Measurements from ENCODE around the gene ABHD17B. TPM values are rescaled to one million over a fixed set of nuclear protein-coding genes. Genes with fewer than 3 reads are reported as not detected.
"Not testable (repeated sequence)": the region's sequence is repeated elsewhere in the genome, so short reads cannot be mapped to it uniquely, and the experiment has no call there.

ABHD17B gene
- total RNA-seq = 10 to 100 TPM; 27.0 to 35.7 TPM

DNA sequence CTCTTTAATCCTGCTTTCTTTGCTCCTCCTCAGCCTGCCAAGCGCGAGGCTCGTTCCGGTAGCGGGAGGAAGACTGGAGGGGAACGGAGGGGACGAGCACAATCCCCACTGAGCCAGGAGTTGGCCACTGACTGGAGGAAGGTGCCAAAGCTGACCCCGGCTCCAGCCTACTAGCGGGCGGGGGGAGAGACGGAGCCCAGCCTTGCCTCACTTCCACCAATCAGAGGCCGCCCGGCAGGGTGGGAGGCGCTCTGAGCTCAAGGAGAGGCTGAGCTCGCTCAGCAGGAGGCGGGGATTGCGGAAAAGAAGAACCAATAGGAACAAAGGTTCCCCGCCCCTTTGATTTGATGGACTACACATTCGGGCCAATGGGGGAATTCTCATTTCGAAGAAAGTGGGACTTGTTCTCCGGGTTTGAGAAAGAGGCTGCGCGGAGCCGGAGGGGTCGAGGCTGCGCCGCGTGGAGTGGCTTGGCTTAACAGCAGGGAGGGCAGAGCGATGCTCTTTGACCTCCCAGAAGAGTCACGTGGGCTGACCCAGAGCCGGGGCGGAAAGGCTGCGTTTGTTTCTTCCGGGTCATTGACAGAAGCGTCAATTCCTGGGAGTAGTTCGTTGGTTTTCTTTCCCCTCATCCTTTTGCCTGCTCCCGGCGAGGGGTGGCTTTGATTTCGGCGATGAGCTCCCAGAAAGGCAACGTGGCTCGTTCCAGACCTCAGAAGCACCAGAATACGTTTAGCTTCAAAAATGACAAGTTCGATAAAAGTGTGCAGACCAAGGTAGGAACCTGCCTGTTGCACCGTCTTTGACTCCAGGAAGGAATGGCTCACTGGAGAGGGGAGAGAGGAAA is at the start of gene ABHD17B, which contains the start of gene C9orf85:
TSS of gene ABHD17B (minus strand) at position 133 of the 847 bp plus-strand sequence. CDS start 36,113 bp downstream, outside the sequence.
TSS of gene C9orf85 (plus strand) at position 579 of the 847 bp plus-strand sequence. CDS start at position 675, 96 bp downstream.
- Mint-ChIP-seq H3K27ac (peak within 1 kb of the TSS; percentile 99), H3K27me3 (no peaks in the 10 kb centered on the region), H3K4me1 (peaks cover 66% of the 10 kb centered on the region), H3K9me3 (ENCODE audit: low read depth) (no peaks in the 10 kb centered on the region), H3K36me3 (peaks cover 9% of the 10 kb centered on the region), H3K4me3 (peak within 1 kb of the TSS; percentile 95)
- peak; percentile 95 for ATAC-seq
- DNase-seq = peak; percentile 99
- CTCF ChIA-PET = interaction anchor here (0.6 to 1.9 kb wide), 8 partner anchors 13 to 128 kb away, joined by 3 to 11 read pairs (median 4); no protein-coding TSS in a partner anchor

DNA sequence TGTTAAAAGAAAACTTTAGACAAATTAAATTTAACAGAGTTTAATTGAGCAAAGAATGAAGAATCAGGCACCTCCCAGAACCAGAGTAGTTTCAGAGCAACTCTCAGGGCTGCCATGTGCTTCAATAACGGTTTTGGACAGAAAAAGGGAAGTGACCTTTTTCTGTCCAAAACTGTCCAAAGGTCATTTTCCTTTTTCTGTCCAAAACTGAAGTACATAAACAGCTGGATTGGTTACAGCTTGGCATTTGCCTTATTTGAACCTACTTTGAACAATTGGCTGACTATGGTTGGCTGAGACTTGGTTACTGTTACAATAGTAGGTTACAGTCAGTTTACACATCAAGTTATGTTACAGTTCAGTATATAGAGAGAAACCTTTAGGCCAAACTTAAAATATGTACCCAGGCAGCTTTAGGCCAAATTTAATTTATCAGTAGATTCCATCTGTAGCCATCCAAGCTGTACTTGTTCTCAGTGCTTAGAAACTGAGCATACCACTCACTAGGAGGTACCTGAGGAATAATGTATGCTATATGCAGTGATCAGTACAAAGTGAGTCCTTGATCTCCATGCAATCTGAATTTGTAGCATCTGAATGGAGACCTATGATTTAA is 44.4 kb upstream of the ABHD17B start:
- H3K9me3 Mint-ChIP-seq (ENCODE audit: low read depth) = no peaks in the 10 kb centered on the region
- CTCF ChIA-PET = no interaction called here
- no peak overlapping the region for H3K27ac Mint-ChIP-seq
- DNase-seq (no peak), ATAC-seq (no peak)
- H3K36me3 Mint-ChIP-seq = peaks cover 3% of the 10 kb centered on the region
- no peak overlapping the region for H3K4me3 Mint-ChIP-seq
- H3K27me3 Mint-ChIP-seq = no peaks in the 10 kb centered on the region
- H3K4me1 Mint-ChIP-seq = peaks cover 11% of the 10 kb centered on the region

DNA sequence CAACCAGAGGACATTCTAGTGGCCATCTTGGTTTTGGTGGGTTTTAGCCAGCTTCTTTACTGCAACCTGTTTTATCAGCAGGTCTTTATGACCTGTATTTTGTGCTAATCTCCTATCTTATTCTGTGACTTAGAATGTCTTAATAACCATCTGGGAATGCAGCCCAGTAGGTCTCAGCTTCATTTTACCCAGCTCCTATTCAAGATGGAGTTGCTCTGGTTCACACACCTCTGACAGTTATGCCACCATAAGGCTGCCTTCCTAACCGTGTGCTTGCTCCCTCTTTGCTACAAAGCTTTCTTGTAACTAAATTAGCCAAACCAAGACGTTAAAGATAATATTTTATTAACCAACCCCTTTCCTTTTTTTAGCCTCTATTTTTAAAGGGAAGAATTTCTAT is 43.7 kb upstream of the ABHD17B start:
- H3K4me3 Mint-ChIP-seq; H3K27ac Mint-ChIP-seq; H3K9me3 Mint-ChIP-seq (ENCODE audit: low read depth); H3K36me3 Mint-ChIP-seq; CTCF ChIA-PET; DNase-seq; H3K27me3 Mint-ChIP-seq; ATAC-seq: not testable (repeated sequence)
- H3K4me1 Mint-ChIP-seq = peaks cover 11% of the 10 kb centered on the region

DNA sequence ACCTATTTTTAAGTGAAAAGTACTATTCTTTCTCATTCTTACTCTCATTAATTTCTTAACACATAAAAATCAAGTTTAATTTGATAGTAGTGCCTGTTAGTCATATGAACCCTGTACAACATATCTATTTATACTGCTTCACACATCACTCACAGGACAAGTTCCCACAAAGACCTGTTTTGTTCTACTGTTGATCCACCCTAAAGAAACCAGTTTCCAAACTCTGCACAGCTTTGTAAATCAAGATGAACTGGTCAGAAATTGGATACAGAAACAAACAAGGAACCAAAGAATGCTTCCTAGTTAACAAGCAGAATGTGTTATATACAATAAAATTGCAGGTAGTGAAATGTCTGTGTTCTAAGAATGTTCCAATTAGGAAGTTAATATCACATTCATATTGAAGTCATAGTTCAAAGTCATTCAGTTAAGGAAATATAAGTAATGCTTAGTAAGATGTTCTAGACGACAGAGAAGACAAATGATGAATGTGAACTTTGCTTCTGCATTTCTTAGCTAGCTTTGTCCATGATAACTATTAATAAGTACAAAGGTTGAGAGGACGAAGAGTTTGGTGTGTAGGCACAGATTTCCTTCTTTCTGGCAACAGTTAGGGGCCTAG is 33.9 kb upstream of the ABHD17B start:
- ATAC-seq = no peak
- Mint-ChIP-seq H3K27ac (no peak overlapping the region), H3K4me3 (no peak overlapping the region), H3K36me3 (peaks cover 18% of the 10 kb centered on the region), H3K4me1 (peaks cover 5% of the 10 kb centered on the region), H3K9me3 (ENCODE audit: low read depth) (no peaks in the 10 kb centered on the region), H3K27me3 (no peaks in the 10 kb centered on the region)
- CTCF ChIA-PET = no interaction called here
- DNase-seq = no peak

DNA sequence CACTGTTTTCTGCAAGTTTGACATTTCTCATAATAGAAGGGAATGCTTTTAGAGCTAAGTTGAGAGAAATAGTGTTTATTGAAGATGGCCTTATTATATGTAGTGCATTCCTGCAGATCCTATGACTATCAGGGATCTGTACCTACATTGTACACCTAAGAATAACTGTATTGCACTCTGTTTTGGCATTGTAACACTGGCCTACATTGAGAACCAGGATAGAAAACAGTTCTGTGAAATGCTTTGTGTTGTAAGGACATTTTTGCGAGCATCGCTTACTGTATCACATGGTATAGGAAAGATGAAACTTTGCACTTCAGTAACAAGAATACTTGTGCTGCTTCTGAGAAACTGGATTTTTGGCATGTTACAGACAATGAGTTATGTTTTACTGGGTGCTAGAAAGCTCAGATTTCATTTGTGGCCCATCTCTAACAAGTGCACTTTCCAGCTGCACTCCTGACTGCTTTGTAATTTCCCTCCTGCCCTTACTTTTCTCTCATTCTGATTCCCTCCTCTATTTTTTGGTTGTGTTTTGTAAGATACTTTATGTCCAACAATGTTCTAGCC is 31.1 kb upstream of the ABHD17B start:
- CTCF ChIA-PET = no interaction called here
- Mint-ChIP-seq H3K36me3 (peaks cover 3% of the 10 kb centered on the region), H3K27ac (no peak overlapping the region)

DNA sequence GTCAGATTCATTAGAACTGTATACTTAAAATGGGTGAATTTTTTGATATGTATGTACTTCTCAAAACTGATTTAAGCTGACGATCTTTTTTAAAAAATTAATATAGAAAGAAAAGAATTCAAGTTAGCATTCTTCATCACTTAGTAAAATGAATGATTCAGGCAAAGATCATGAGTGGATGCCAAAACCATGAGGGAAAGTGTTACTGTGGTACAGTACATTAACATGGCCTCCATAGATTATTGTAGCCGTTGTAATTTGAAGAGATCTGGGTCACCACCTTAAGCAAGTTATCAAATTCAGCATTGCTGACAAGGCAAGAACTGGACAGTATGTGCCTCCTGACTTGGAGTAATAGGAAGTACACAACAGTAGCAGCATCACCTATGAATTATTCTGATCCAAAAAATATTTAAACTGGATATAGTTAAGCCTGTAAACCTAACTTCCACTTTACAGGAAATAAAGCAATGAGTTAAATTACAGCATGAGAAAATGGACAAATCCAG is 30.1 kb upstream of the ABHD17B start:
- peaks cover 7% of the 10 kb centered on the region for H3K4me1 Mint-ChIP-seq
- H3K4me3 Mint-ChIP-seq = no peak overlapping the region
- DNase-seq (no peak), ATAC-seq (no peak)
- no peak overlapping the region for H3K27ac Mint-ChIP-seq
- no peaks in the 10 kb centered on the region for H3K36me3 Mint-ChIP-seq
- CTCF ChIA-PET = no interaction called here
- no peaks in the 10 kb centered on the region for H3K27me3 Mint-ChIP-seq
- H3K9me3 Mint-ChIP-seq (ENCODE audit: low read depth) = no peaks in the 10 kb centered on the region

More for the DNA sequence above, 31.1 kb upstream of the ABHD17B start:
- H3K27me3 Mint-ChIP-seq = no peaks in the 10 kb centered on the region
- H3K9me3 Mint-ChIP-seq (ENCODE audit: low read depth) = no peaks in the 10 kb centered on the region
- DNase-seq = no peak
- no peak for ATAC-seq
- peaks cover 7% of the 10 kb centered on the region for H3K4me1 Mint-ChIP-seq
- no peak overlapping the region for H3K4me3 Mint-ChIP-seq

DNA sequence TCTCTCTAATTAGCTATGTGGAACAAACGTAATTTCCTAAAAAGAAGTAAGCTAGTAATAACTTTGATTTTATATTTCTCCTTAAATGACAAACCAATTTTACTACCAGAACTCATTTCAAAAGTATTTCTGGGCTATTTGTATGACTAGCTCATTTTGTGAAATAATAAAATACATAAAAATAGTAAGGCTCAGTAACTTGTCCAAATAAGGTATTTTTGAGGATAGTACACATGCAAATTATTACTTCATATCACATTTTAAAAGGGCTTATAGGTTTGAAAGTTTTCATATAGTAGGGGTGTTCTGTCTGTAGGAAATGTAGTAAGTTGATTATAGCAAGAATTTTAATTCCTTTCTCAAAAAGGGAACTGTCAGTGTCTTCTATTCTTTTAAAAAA is 26.9 kb upstream of the ABHD17B start:
- Mint-ChIP-seq H3K27me3 (no peaks in the 10 kb centered on the region), H3K4me3 (no peak overlapping the region)

DNA sequence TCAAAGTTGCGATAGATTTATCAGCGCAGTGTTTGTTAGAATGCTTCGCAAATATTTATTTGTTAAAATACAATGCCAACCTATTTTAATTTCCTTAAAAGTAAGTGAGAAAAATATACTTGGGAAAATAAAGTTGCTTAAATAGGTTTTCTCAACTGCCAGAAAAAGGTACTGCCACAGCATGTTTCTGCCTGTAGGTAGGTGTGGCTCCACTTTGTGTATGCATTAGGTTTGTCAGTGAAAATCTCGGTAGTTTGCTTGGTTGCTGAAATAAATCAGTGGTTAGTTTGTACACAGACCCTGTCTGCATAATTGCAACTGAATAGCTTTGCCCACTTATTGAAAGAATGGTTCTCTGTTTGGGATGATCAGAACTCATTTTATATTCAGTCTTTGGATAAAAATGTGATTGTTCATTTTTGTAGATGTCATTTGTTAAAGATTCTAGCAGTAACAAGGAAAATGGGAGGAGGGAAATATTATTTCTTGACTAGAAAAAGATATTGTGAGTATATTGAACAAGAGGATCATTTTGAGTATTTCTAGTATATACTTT is 26.2 kb upstream of the ABHD17B start:
- ATAC-seq = no peak

More for the DNA sequence above, 26.9 kb upstream of the ABHD17B start:
- H3K36me3 Mint-ChIP-seq = peaks cover under 1% of the 10 kb centered on the region
- no peak overlapping the region for H3K27ac Mint-ChIP-seq
- ATAC-seq = no peak
- DNase-seq = no peak
- no peaks in the 10 kb centered on the region for H3K9me3 Mint-ChIP-seq (ENCODE audit: low read depth)
- peaks cover 7% of the 10 kb centered on the region for H3K4me1 Mint-ChIP-seq
- CTCF ChIA-PET = interaction anchor here (1.5 to 1.6 kb wide), 3 partner anchors 12 to 30 kb away, joined by 3 to 4 read pairs (median 3); no protein-coding TSS in a partner anchor

DNA sequence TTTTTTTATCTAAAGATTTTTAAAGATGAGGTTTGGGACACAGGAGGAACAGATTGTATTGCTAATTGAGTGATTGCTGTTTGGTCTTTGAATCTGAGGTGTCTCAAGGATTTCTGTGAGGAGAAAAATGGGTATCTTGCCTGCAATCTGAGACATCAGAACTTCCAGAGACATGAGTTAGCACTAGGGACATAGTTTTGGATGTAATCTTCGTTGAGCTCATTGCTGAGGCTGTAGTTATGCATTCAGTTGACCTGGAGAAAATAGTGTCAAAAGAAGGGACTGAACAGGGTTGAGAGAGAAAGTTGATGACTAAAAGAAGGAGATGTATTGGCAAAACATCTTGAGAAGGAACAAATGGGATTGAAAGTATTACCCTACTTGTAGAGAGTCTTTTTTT is 25.1 kb upstream of the ABHD17B start:
- no peak overlapping the region for H3K4me3 Mint-ChIP-seq
- H3K4me1 Mint-ChIP-seq = peaks cover 3% of the 10 kb centered on the region
- CTCF ChIA-PET = interaction anchor here (0.8 kb wide), 1 partner anchor 12 kb away, joined by 3 read pairs; no protein-coding TSS in a partner anchor
- no peaks in the 10 kb centered on the region for H3K27me3 Mint-ChIP-seq
- H3K9me3 Mint-ChIP-seq (ENCODE audit: low read depth) = no peaks in the 10 kb centered on the region
- peaks cover 10% of the 10 kb centered on the region for H3K36me3 Mint-ChIP-seq
- H3K27ac Mint-ChIP-seq = no peak overlapping the region
- ATAC-seq (no peak), DNase-seq (no peak)

More for the DNA sequence above, 26.2 kb upstream of the ABHD17B start:
- H3K27me3 Mint-ChIP-seq = no peaks in the 10 kb centered on the region
- CTCF ChIA-PET = interaction anchor here (1.5 to 1.6 kb wide), 3 partner anchors 12 to 31 kb away, joined by 3 to 4 read pairs (median 3); no protein-coding TSS in a partner anchor
- H3K36me3 Mint-ChIP-seq = peaks cover 4% of the 10 kb centered on the region
- H3K9me3 Mint-ChIP-seq (ENCODE audit: low read depth) = no peaks in the 10 kb centered on the region
- no peak overlapping the region for H3K27ac Mint-ChIP-seq
- peaks cover 7% of the 10 kb centered on the region for H3K4me1 Mint-ChIP-seq
- no peak overlapping the region for H3K4me3 Mint-ChIP-seq
- no peak for DNase-seq

DNA sequence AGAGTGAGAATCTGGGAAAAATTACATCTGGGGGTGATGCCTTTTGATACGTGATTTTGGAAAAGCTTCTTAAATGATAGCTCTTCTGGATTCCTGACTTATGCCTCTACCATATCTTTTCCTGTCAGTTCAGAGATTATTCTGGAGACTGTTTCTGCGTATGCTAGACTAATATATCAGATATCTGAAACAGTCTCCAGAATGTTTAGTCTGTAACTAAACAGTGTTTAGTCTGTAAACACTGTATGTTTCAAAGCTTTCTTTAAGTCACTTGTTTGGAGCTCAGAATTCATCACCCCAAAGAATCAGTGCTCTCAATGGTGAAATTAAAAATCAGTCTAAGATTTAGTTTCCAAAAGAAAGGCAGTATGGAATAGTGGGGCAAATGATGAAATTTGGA is 20.2 kb upstream of the ABHD17B start:
- CTCF ChIA-PET = no interaction called here
- Mint-ChIP-seq H3K4me1 (no peaks in the 10 kb centered on the region), H3K27me3 (no peaks in the 10 kb centered on the region), H3K36me3 (peaks cover 19% of the 10 kb centered on the region), H3K4me3 (no peak overlapping the region), H3K27ac (no peak overlapping the region), H3K9me3 (ENCODE audit: low read depth) (no peaks in the 10 kb centered on the region)
- ATAC-seq (no peak), DNase-seq (no peak)

DNA sequence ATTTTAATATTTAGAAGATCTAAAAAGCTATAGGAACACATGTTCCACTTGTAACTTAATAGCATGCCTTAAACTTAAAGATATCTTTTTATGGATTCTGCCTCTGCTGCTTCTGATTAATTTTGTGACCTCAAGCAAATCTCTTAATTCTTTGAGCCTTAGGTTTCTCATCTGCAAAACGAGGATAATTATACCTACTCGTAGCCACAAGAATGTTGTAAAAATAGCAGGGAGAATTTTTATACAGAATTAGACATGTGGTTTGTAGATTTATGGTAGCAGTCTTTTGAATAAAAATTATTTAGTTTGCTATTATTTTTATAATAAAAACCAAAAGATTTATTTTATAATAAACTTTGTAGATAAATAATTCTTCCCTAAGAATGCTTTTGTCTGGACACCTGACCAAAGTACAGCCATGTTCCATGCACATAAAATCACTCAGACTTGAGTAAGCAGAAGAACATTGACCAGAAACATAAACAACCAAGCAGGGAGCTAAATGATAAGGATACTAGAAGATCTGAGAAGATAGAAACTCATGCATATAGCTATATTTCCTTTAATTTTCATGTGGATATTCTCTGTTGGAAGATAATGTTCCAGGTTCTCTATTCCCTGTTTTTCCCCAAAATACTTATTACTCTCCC is 18.9 kb upstream of the ABHD17B start:
- no peak overlapping the region for H3K27ac Mint-ChIP-seq
- DNase-seq = no peak
- no peaks in the 10 kb centered on the region for H3K9me3 Mint-ChIP-seq (ENCODE audit: low read depth)
- no peaks in the 10 kb centered on the region for H3K4me1 Mint-ChIP-seq
- no peaks in the 10 kb centered on the region for H3K27me3 Mint-ChIP-seq
- H3K4me3 Mint-ChIP-seq = no peak overlapping the region
- ATAC-seq = no peak
- H3K36me3 Mint-ChIP-seq = peaks cover 22% of the 10 kb centered on the region
- CTCF ChIA-PET = interaction anchor here (1.0 kb wide), 1 partner anchor 95 kb away, joined by 3 read pairs; no protein-coding TSS in a partner anchor

DNA sequence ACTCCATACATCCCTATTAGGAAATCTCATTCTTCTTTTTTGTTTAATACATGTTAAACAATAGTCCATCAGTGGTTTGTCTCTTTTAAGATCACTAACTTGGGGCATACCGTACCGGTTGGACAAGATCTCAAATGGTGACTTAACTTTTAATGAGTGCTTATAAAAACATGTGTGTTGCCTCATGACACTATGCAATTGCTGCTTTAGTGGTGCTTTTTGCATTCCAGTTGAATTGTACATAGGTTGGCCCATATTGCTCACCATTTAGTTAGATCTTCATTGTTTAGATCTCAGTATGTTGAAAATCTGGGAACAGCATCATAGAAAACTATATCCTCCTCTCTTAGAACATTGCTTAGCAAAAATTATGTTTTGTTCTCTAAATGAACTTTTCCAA is 18.2 kb upstream of the ABHD17B start:
- H3K27me3 Mint-ChIP-seq = no peaks in the 10 kb centered on the region
- no peak for ATAC-seq
- H3K4me1 Mint-ChIP-seq = no peaks in the 10 kb centered on the region
- no peak overlapping the region for H3K27ac Mint-ChIP-seq
- no peak for DNase-seq
- H3K9me3 Mint-ChIP-seq (ENCODE audit: low read depth) = no peaks in the 10 kb centered on the region
- CTCF ChIA-PET = no interaction called here
- no peak overlapping the region for H3K4me3 Mint-ChIP-seq
- H3K36me3 Mint-ChIP-seq = peaks cover 23% of the 10 kb centered on the region
